Astrocyte (in vitro differentiated cells and primary cell): ENCODE measurements around the gene GOT1. TPM values are rescaled to one million over a fixed set of nuclear protein-coding genes. Genes with fewer than 3 reads are reported as not detected.

Experiments
- DNase-seq: peaks from one replicate; pipeline ENCODE4 v3.0.0-alpha.2; 2010; ENCODE audit warnings: low read depth
- FAIRE-seq: peaks from 2 replicates; lab custom pipeline; 2011; peaks lifted over from hg19 to GRCh38; lab: Jason Lieb, UNC
- H2AFZ ChIP-seq: 2 replicates; pipeline ENCODE4 v1.6.0; 2012; ENCODE audit warnings: low read depth, low read length, inconsistent platforms
- H3K27ac ChIP-seq: 2 replicates; pipeline ENCODE4 v1.5.1; 2011; ENCODE audit warnings: low read depth, low read length, inconsistent platforms
- H3K27me3 ChIP-seq: 2 replicates; pipeline ENCODE4 v1.6.0; 2011; ENCODE audit warnings: low read length, inconsistent platforms; ENCODE audit not compliant: insufficient read depth
- H3K36me3 ChIP-seq: 2 replicates; pipeline ENCODE4 v1.5.1; 2011; ENCODE audit warnings: low read length, inconsistent platforms; ENCODE audit not compliant: insufficient read depth
- H3K4me1 ChIP-seq: 2 replicates; pipeline ENCODE4 v1.5.1; 2011; ENCODE audit warnings: low read length, inconsistent platforms; ENCODE audit not compliant: insufficient read depth
- H3K4me2 ChIP-seq: 2 replicates; pipeline ENCODE4 v1.6.0; 2012; ENCODE audit warnings: low read length, inconsistent platforms
- H3K4me3 ChIP-seq: 2 replicates; pipeline ENCODE4 v1.5.1; 2011; ENCODE audit warnings: low read depth, mild to moderate bottlenecking, low read length, inconsistent platforms; ENCODE audit not compliant: insufficient read depth
- H3K79me2 ChIP-seq: 2 replicates; pipeline ENCODE4 v1.6.0; 2012; ENCODE audit warnings: mild to moderate bottlenecking, low read length, inconsistent platforms; ENCODE audit not compliant: insufficient read depth
- H3K9ac ChIP-seq: 2 replicates; pipeline ENCODE4 v1.6.0; 2012; ENCODE audit warnings: mild to moderate bottlenecking, low read length, inconsistent platforms
- H3K9me3 ChIP-seq: 2 replicates; pipeline ENCODE4 v1.5.1; 2012; ENCODE audit warnings: low read depth, mild to moderate bottlenecking, low read length, inconsistent platforms; ENCODE audit not compliant: insufficient read depth
- H4K20me1 ChIP-seq: 2 replicates; pipeline ENCODE4 v1.6.0; 2012; ENCODE audit warnings: low read length, inconsistent platforms; ENCODE audit not compliant: insufficient read depth
- H3K27ac Mint-ChIP-seq: one replicate; pipeline ENCODE4 v1.8.0; 2021; ENCODE audit warnings: mild to moderate bottlenecking, mixed read lengths; ENCODE audit not compliant: unreplicated experiment
- H3K27me3 Mint-ChIP-seq: one replicate; pipeline ENCODE4 v1.8.0; 2021; ENCODE audit warnings: low read depth, mixed read lengths; ENCODE audit not compliant: unreplicated experiment
- H3K36me3 Mint-ChIP-seq: one replicate; pipeline ENCODE4 v1.8.0; 2021; ENCODE audit warnings: low read depth, mixed read lengths; ENCODE audit not compliant: unreplicated experiment
- H3K4me1 Mint-ChIP-seq: one replicate; pipeline ENCODE4 v1.8.0; 2021; ENCODE audit warnings: low read depth, mixed read lengths; ENCODE audit not compliant: unreplicated experiment
- H3K4me3 Mint-ChIP-seq: one replicate; pipeline ENCODE4 v1.8.0; 2021; ENCODE audit warnings: mild to moderate bottlenecking, moderate library complexity, mixed read lengths; ENCODE audit not compliant: unreplicated experiment
- H3K9me3 Mint-ChIP-seq: one replicate; pipeline ENCODE4 v1.8.0; 2021; ENCODE audit warnings: mild to moderate bottlenecking, mixed read lengths; ENCODE audit not compliant: unreplicated experiment
- EZH2 ChIP-seq: IDR thresholded peaks from 2 replicates; pipeline ENCODE4 v1.6.1; 2012; ENCODE audit warnings: mild to moderate bottlenecking, low read length, inconsistent platforms; ENCODE audit not compliant: insufficient read depth
- total RNA-seq: library from RNA; stranded (reverse); gene quantifications from 2 replicates; pipeline ENCODE4 v1.2.1, GENCODE V29; 2021
- TF ChIP-seq, protein P1 (sequence below): IDR thresholded peaks from 2 replicates; pipeline ENCODE4 v1.5.1; 2011; ENCODE audit warnings: low read depth, mild to moderate bottlenecking, inconsistent platforms, low read length, moderate library complexity; ENCODE audit not compliant: insufficient read depth

The GOT1 gene
- total RNA-seq, 1 donor from 2014 or later = 46.8 TPM

DNA sequence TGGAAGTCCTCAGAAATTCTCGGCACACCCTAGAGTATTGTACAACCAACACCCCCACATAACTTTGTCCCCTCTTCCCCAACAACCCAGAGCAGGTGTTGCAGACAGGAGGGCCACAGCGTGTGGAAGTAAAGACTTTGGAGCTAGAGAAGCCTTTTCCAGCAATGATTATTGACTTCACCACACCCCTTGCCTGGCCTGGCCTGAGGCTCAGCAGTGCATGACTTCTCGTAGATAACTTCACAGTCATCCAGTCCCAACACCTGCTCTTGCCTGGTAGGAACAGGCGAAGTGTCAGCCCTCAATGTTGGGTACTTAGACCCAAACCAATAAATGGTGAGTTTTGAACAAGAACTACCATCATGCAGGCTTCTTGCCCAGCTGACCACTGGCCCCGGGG, 36.7 kb downstream of the GOT1 start:
- peaks cover 6% of the 10 kb centered on the region for H3K36me3 ChIP-seq
- no peak overlapping the region for H3K4me3 ChIP-seq
- no peaks in the 10 kb centered on the region for H3K27me3 ChIP-seq
- TF ChIP-seq, protein P1, sequence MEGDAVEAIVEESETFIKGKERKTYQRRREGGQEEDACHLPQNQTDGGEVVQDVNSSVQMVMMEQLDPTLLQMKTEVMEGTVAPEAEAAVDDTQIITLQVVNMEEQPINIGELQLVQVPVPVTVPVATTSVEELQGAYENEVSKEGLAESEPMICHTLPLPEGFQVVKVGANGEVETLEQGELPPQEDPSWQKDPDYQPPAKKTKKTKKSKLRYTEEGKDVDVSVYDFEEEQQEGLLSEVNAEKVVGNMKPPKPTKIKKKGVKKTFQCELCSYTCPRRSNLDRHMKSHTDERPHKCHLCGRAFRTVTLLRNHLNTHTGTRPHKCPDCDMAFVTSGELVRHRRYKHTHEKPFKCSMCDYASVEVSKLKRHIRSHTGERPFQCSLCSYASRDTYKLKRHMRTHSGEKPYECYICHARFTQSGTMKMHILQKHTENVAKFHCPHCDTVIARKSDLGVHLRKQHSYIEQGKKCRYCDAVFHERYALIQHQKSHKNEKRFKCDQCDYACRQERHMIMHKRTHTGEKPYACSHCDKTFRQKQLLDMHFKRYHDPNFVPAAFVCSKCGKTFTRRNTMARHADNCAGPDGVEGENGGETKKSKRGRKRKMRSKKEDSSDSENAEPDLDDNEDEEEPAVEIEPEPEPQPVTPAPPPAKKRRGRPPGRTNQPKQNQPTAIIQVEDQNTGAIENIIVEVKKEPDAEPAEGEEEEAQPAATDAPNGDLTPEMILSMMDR = no peak
- TF ChIP-seq EZH2 = no peak
- H3K4me1 Mint-ChIP-seq = peaks cover 56% of the 10 kb centered on the region
- H3K4me2 ChIP-seq = no peak overlapping the region
- DNase-seq (no peak), FAIRE-seq (no peak)
- no peaks in the 10 kb centered on the region for H3K9me3 ChIP-seq
- H3K79me2 ChIP-seq = no peaks in the 10 kb centered on the region
- no peaks in the 10 kb centered on the region for H4K20me1 ChIP-seq
- no peak overlapping the region for H3K4me3 Mint-ChIP-seq
- H2AFZ ChIP-seq = no peak overlapping the region
- H3K27me3 Mint-ChIP-seq = no peaks in the 10 kb centered on the region
- H3K9ac ChIP-seq = no peak overlapping the region
- no peak overlapping the region for H3K27ac ChIP-seq
- no peaks in the 10 kb centered on the region for H3K36me3 Mint-ChIP-seq
- peaks cover 42% of the 10 kb centered on the region for H3K4me1 ChIP-seq
- peaks cover 3% of the 10 kb centered on the region for H3K9me3 Mint-ChIP-seq
- H3K27ac Mint-ChIP-seq = no peak overlapping the region

- no peaks in the 10 kb centered on the region for H3K9me3 ChIP-seq
- no peaks in the 10 kb centered on the region for H3K27me3 ChIP-seq
- H3K4me3 ChIP-seq = peak overlapping the region; percentile 0
- peak overlapping the region; percentile 81 for H3K27ac Mint-ChIP-seq
- FAIRE-seq (no peak), DNase-seq (peak; percentile 4)
- peak overlapping the region; percentile 79 for H3K4me2 ChIP-seq
- H2AFZ ChIP-seq = no peak overlapping the region
- H3K79me2 ChIP-seq = no peaks in the 10 kb centered on the region
- TF ChIP-seq EZH2 = no peak
- TF ChIP-seq, protein P1 = no peak
- peaks cover 3% of the 10 kb centered on the region for H3K9me3 Mint-ChIP-seq
- H3K36me3 Mint-ChIP-seq = no peaks in the 10 kb centered on the region
- peaks cover 3% of the 10 kb centered on the region for H3K36me3 ChIP-seq
- H3K27me3 Mint-ChIP-seq = no peaks in the 10 kb centered on the region
- peaks cover 42% of the 10 kb centered on the region for H3K4me1 ChIP-seq
- peak overlapping the region; percentile 43 for H3K4me3 Mint-ChIP-seq
- no peak overlapping the region for H3K27ac ChIP-seq
- no peaks in the 10 kb centered on the region for H4K20me1 ChIP-seq
- peaks cover 56% of the 10 kb centered on the region for H3K4me1 Mint-ChIP-seq
- peak overlapping the region; percentile 25 for H3K9ac ChIP-seq
Measured at GRCh38 chr10:99393036-99393435, 37.4 kb downstream of the GOT1 start.

GRCh38 chr10:99391346-99391745, 39.1 kb downstream of the GOT1 start:
- Histone ChIP-seq H3K27ac (no peak overlapping the region), H3K9me3 (no peaks in the 10 kb centered on the region), H3K4me1 (peaks cover 33% of the 10 kb centered on the region), H2AFZ (no peak overlapping the region), H4K20me1 (no peaks in the 10 kb centered on the region), H3K4me3 (no peak overlapping the region), H3K36me3 (no peaks in the 10 kb centered on the region), H3K27me3 (peaks cover 1% of the 10 kb centered on the region), H3K79me2 (no peaks in the 10 kb centered on the region), H3K9ac (no peak overlapping the region), H3K4me2 (peak overlapping the region; percentile 79)
- Mint-ChIP-seq H3K4me1 (peaks cover 48% of the 10 kb centered on the region), H3K36me3 (no peaks in the 10 kb centered on the region), H3K27me3 (no peaks in the 10 kb centered on the region), H3K27ac (peak overlapping the region; percentile 89), H3K9me3 (peaks cover 3% of the 10 kb centered on the region), H3K4me3 (no peak overlapping the region)
- no peak for TF ChIP-seq EZH2
- TF ChIP-seq, protein P1 = no peak
- DNase-seq (no peak), FAIRE-seq (no peak)
